Spleen (tissue), 11 donors: ENCODE data around the gene G3BP2. TPM values are rescaled to one million over a fixed set of nuclear protein-coding genes. Genes with fewer than 3 reads are reported as not detected.
"Not testable (repeated sequence)": the region's sequence is repeated elsewhere in the genome, so short reads cannot be mapped to it uniquely, and the experiment has no call there.

Experiments
- DNase-seq: peaks from one replicate; pipeline ENCODE4 v3.0.0-alpha.2; 2020
- H3K27ac ChIP-seq, 8 donors: fragments of 200-600 bp; sonication (generic) in 7 of 8; 1 replicate in 4 of 8; 2 replicates in 4 of 8; pipeline versions ENCODE4 v1.5.0 to v1.8.0; 2016 to 2021; ENCODE audit warnings: inconsistent platforms in 4 of 8, mild to moderate bottlenecking in 4 of 8, moderate library complexity in 1 of 8
- H3K27me3 ChIP-seq, 7 donors: fragments of 200-600 bp; sonication (generic) in 6 of 7; replicated peaks in 1 of 7; 1 replicate in 4 of 7; 2 replicates in 3 of 7; pipeline versions ENCODE4 v1.5.0 to v1.8.0; 2016 to 2021; ENCODE audit warnings: inconsistent platforms in 3 of 7, mild to moderate bottlenecking in 1 of 7
- H3K36me3 ChIP-seq, 6 donors: fragments of 200-600 bp; sonication (generic) in 5 of 6; 1 replicate in 4 of 6; 2 replicates in 2 of 6; pipeline versions ENCODE4 v1.5.0 to v1.8.0; 2016 to 2021; ENCODE audit warnings: inconsistent platforms in 2 of 6
- H3K4me1 ChIP-seq, 6 donors: fragments of 200-600 bp; sonication (generic) in 5 of 6; 1 replicate in 3 of 6; 2 replicates in 3 of 6; pipeline versions ENCODE4 v1.5.0 to v1.8.0; 2016 to 2021; ENCODE audit warnings: inconsistent platforms in 3 of 6
- H3K4me3 ChIP-seq, 8 donors: fragments of 200-600 bp; sonication (generic) in 7 of 8; 1 replicate in 4 of 8; 2 replicates in 4 of 8; pipeline versions ENCODE4 v1.5.0 to v1.8.0; 2016 to 2021; ENCODE audit warnings: inconsistent platforms in 4 of 8, mild to moderate bottlenecking in 4 of 8, moderate library complexity in 2 of 8
- H3K9me3 ChIP-seq, 8 donors: fragments of 200-600 bp; sonication (generic) in 7 of 8; 1 replicate in 4 of 8; 2 replicates in 4 of 8; pipeline versions ENCODE4 v1.5.0 to v1.8.0; 2016 to 2021; ENCODE audit warnings: inconsistent platforms in 4 of 8
- POLR2A ChIP-seq, 3 donors: fragments of 450-650 bp; IDR thresholded peaks; one replicate each; pipeline ENCODE4 v1.5.1; 2017; ENCODE audit warnings: antibody characterized with exemption in 3 of 3, mild to moderate bottlenecking in 1 of 3
- POLR2AphosphoS5 ChIP-seq, 3 donors: sonication (generic); formaldehyde crosslinking; IDR thresholded peaks; one replicate each; pipeline ENCODE4 v1.5.1; 2017; ENCODE audit warnings: antibody characterized with exemption in 3 of 3
- WGBS, 5 donors: extraction: QIAGEN DNeasy Blood & Tissue Kit in 3 of 5; methylation state at CpG; one replicate each; pipeline versions ENCODE4 v1.1.5 to v1.1.7; 2013 to 2018; 5-methylcytosine and 5-hydroxymethylcytosine counted together
- intact Hi-C: fragments of 100-400 bp; cut with DNase I; formaldehyde crosslinking; loops from one replicate; pipeline ENCODE4 v1.15.0; 2023; ENCODE audit warnings: low total_unique reads
- polyA plus RNA-seq, 3 donors: library from polyadenylated mRNA; stranded (reverse); fragments of 200-250 nt; gene quantifications; one replicate each; pipeline ENCODE4 v1.2.1, GENCODE V29; 2013
- total RNA-seq, 7 donors: library from RNA; depleted of rRNA in 3 of 7; stranded (reverse); fragments of >200 nt in 3 of 7; fragmentation: NEBNext Ultra II Directional in 4 of 7; extraction: Animal tissue kit (Norgen Biotek cat#: 25700) in 4 of 7; gene quantifications; one replicate each; pipeline versions ENCODE4 v1.1.0 to v1.2.1, GENCODE V29; 2016 to 2021
- TF ChIP-seq, protein P1 (sequence below), 11 experiments: fragments of 200-600 bp in 7 of 11; fragments of 450-650 bp in 4 of 11; sonication (generic) in 4 of 11; IDR thresholded peaks in 8 of 11; conservative IDR thresholded peaks in 3 of 11; 1 replicate in 7 of 11; 2 replicates in 4 of 11; pipeline versions ENCODE4 v1.4.0 to v1.8.0; 2016 to 2021; ENCODE audit warnings: antibody characterized with exemption in 11 of 11, inconsistent platforms in 4 of 11, mild to moderate bottlenecking in 1 of 11
- donor health status: healthy with polysubstance abuse.
- donor health status: DM: no; HTN: no; CAD: no; lungs with moderate emphysema.
- donor health status: DM: no; HTN: no; CAD: no.
- donor health status: Bipolar disorder and iron deficiency.
- donor health status: healthy.
- donor health status: DM: no; HTN: no; CAD: no.
- donor health status: DM: yes; HTN: yes; CAD: no.

Gene G3BP2
- total and polyA plus RNA-seq, 10 donors = 15.2 to 113 (median 102) TPM

- Histone ChIP-seq H3K27me3 (no peaks in the 10 kb centered on the region), H3K27ac (peak overlapping the region; percentile 97 to 100 (median 98)), H3K36me3 (no peaks in the 10 kb centered on the region), H3K9me3 (no peaks in the 10 kb centered on the region), H3K4me1 (peaks cover 39 to 64% (median 57%) of the 10 kb centered on the region in 6 donors), H3K4me3 (peak overlapping the region; percentile 75 to 96 (median 87))
- WGBS, 5 donors = 9 to 19% (median 14%) methylated on average over 10 of the region's 10 CpGs
- DNase-seq = no peak
- TF ChIP-seq POLR2AphosphoS5 (IDR thresholded peaks at IDR 0.05) = no peak
- TF ChIP-seq POLR2A (IDR thresholded peaks at IDR 0.05) = no peak
- intact Hi-C loops = loop anchor here (5.0 kb wide), 1 partner anchor 50 kb away; the partner anchor contains the start of gene USO1
Observed at GRCh38 chr4:75671802-75672421, 1.3 kb downstream of the G3BP2 start.

DNA sequence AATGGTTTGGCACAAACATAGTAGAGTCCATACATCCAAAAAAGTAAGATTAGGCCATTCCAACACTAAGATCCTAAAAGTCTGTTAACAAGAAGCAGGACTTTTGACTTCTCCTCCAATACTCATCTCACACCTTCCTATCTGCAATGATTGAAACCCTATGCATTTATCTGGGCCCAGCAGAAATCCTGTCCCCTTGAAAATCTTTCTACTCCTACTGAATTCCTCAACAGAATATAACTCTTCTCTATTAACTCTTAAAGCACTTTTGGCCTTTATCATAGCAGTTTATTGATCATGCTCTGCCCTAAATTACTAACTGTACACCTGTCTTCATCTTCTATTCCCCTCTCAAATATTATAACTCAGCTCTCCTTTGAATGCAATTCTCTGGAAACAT is 4.6 kb downstream of the G3BP2 start:
- Histone ChIP-seq H3K4me1 (peaks cover 44 to 86% (median 75%) of the 10 kb centered on the region in 6 donors), H3K27me3 (no peaks in the 10 kb centered on the region), H3K27ac (no peak overlapping the region), H3K9me3 (no peaks in the 10 kb centered on the region), H3K36me3 (peaks cover 0 to 3% (median 0%) of the 10 kb centered on the region in 6 donors), H3K4me3 (no peak overlapping the region)
- intact Hi-C loops = no loop called here
- TF ChIP-seq, protein P1, sequence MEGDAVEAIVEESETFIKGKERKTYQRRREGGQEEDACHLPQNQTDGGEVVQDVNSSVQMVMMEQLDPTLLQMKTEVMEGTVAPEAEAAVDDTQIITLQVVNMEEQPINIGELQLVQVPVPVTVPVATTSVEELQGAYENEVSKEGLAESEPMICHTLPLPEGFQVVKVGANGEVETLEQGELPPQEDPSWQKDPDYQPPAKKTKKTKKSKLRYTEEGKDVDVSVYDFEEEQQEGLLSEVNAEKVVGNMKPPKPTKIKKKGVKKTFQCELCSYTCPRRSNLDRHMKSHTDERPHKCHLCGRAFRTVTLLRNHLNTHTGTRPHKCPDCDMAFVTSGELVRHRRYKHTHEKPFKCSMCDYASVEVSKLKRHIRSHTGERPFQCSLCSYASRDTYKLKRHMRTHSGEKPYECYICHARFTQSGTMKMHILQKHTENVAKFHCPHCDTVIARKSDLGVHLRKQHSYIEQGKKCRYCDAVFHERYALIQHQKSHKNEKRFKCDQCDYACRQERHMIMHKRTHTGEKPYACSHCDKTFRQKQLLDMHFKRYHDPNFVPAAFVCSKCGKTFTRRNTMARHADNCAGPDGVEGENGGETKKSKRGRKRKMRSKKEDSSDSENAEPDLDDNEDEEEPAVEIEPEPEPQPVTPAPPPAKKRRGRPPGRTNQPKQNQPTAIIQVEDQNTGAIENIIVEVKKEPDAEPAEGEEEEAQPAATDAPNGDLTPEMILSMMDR (IDR thresholded peaks at IDR 0.05 in 8 of 11, conservative IDR thresholded peaks at IDR 0.05 in 3 of 11) = no peak
- DNase-seq = no peak

- WGBS, 5 donors = 77 to 89% (median 85%) methylated on average over 7 of the region's 7 CpGs
- H3K4me1 ChIP-seq = peaks cover 44 to 93% (median 80%) of the 10 kb centered on the region in 6 donors
- H3K9me3 ChIP-seq, H3K27ac ChIP-seq, H3K36me3 ChIP-seq, H3K27me3 ChIP-seq, intact Hi-C loops, DNase-seq, H3K4me3 ChIP-seq: not testable (repeated sequence)
Observed at GRCh38 chr4:75667636-75668035, 5.6 kb downstream of the G3BP2 start.

DNA sequence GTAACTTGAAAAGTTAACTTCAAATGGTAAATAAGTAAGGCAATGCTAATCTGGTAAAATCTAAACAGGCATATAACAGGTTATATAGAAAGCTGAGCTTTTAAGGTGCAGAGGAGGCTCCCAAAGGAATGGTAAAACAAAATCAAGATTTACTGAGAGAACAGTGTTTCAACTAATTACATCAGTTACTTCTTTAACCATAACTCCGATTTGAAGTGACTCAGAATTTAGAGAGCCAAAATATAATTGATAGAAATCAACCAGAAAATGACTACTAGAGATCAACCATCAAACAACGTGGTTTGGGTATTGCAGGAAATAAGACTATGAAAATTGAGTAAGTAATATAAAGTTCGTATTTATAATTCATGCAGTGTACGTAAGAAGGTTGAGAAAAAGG is 6.9 kb downstream of the G3BP2 start:
- Histone ChIP-seq H3K4me3 (no peak overlapping the region), H3K4me1 (peaks cover 38 to 89% (median 73%) of the 10 kb centered on the region in 6 donors), H3K9me3 (no peaks in the 10 kb centered on the region), H3K27me3 (no peaks in the 10 kb centered on the region), H3K36me3 (peaks cover 0 to 23% (median 6%) of the 10 kb centered on the region in 6 donors), H3K27ac (no peak overlapping the region)
- DNase-seq = no peak
- TF ChIP-seq POLR2AphosphoS5 (IDR thresholded peaks at IDR 0.05) = no peak
- no peak for TF ChIP-seq POLR2A (IDR thresholded peaks at IDR 0.05)
- TF ChIP-seq, protein P1 (IDR thresholded peaks at IDR 0.05 in 8 of 11, conservative IDR thresholded peaks at IDR 0.05 in 3 of 11) = no peak
- WGBS, 5 donors = 66 to 71% (median 70%) methylated on average over 4 of the region's 4 CpGs
- intact Hi-C loops = no loop called here

GRCh38 chr4:75664604-75665003 is 8.6 kb downstream of the G3BP2 start:
- Histone ChIP-seq H3K36me3 (peaks cover 0 to 39% (median 19%) of the 10 kb centered on the region in 6 donors), H3K4me1 (peaks cover 27 to 80% (median 56%) of the 10 kb centered on the region in 6 donors)
- DNase-seq, H3K9me3 ChIP-seq, H3K4me3 ChIP-seq, H3K27ac ChIP-seq, H3K27me3 ChIP-seq, intact Hi-C loops: not testable (repeated sequence)
- 95 to 99% (median 97%) methylated on average over 3 of the region's 3 CpGs for WGBS, 5 donors
